Nephron progenitor cell (in vitro differentiated cells): Measurements from ENCODE around the gene MXI1.

Experiments used
- DNase-seq: peaks from one replicate; pipeline ENCODE4 v3.0.0; 2021
- H3K27ac Mint-ChIP-seq: 2 replicates; pipeline ENCODE4 v1.8.0; 2021; ENCODE audit warnings: mild to moderate bottlenecking, moderate library complexity, mixed read lengths
- H3K27me3 Mint-ChIP-seq: 2 replicates; pipeline ENCODE4 v1.8.0; 2021; ENCODE audit warnings: mild to moderate bottlenecking, low read depth, mixed read lengths; ENCODE audit not compliant: poor library complexity
- H3K36me3 Mint-ChIP-seq: 2 replicates; pipeline ENCODE4 v1.8.0; 2021; ENCODE audit warnings: low read depth, mixed read lengths
- H3K4me1 Mint-ChIP-seq: 2 replicates; pipeline ENCODE4 v1.8.0; 2021; ENCODE audit warnings: mixed read lengths
- H3K4me3 Mint-ChIP-seq: 2 replicates; pipeline ENCODE4 v1.8.0; 2021; ENCODE audit warnings: mild to moderate bottlenecking, moderate library complexity, mixed read lengths
- H3K9me3 Mint-ChIP-seq: 2 replicates; pipeline ENCODE4 v1.8.0; 2021; ENCODE audit warnings: mild to moderate bottlenecking, moderate library complexity, mixed read lengths
- TF ChIP-seq, protein P1 (sequence below): fragments of 200-600 bp; sonication (generic); IDR thresholded peaks from 2 replicates; pipeline ENCODE4 v1.5.0; 2021; ENCODE audit warnings: antibody characterized with exemption

MXI1 gene

DNA sequence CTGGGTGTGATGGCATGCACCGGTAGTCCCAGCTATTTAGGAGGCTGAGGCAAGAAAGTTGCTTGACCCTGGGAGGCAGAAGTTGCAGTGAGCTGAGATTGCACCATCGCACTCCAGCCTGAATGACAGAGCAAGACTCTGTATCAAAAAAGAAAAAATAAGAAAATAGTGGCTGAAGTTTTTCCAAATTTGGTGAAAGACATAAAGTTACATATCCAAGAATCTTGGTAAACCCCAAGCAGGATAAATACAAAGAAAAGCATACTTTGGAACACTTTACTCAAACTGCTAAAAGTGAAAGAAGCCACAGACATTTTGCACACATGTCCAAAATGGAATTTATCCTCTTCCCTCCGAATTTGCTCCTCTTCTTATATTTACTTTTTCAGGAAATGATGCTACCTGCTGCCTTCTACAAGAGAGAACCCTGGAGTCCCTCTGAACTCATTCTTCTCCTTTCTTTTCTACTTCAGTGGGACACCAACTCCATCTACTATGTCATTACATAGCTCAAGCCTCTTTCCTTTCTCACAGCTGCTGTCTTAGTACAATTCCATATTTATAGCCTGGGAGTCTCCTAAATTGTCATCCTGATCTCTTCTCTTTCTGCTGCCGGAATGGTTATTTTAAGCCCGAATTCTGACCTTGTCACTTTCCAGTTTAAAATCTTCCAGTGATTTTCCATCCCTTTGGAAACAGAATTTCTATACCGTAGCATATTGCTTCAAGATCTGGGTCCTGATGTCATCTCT, 114.6 kb downstream of the MXI1 start:
- Mint-ChIP-seq H3K4me3 (no peak overlapping the region), H3K27ac (no peak overlapping the region), H3K9me3 (peaks cover 57% of the 10 kb centered on the region), H3K4me1 (peaks cover 9% of the 10 kb centered on the region), H3K27me3 (peaks cover 10% of the 10 kb centered on the region), H3K36me3 (peaks cover 20% of the 10 kb centered on the region)
- no peak for DNase-seq
- TF ChIP-seq, protein P1, sequence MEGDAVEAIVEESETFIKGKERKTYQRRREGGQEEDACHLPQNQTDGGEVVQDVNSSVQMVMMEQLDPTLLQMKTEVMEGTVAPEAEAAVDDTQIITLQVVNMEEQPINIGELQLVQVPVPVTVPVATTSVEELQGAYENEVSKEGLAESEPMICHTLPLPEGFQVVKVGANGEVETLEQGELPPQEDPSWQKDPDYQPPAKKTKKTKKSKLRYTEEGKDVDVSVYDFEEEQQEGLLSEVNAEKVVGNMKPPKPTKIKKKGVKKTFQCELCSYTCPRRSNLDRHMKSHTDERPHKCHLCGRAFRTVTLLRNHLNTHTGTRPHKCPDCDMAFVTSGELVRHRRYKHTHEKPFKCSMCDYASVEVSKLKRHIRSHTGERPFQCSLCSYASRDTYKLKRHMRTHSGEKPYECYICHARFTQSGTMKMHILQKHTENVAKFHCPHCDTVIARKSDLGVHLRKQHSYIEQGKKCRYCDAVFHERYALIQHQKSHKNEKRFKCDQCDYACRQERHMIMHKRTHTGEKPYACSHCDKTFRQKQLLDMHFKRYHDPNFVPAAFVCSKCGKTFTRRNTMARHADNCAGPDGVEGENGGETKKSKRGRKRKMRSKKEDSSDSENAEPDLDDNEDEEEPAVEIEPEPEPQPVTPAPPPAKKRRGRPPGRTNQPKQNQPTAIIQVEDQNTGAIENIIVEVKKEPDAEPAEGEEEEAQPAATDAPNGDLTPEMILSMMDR: no peak

DNA sequence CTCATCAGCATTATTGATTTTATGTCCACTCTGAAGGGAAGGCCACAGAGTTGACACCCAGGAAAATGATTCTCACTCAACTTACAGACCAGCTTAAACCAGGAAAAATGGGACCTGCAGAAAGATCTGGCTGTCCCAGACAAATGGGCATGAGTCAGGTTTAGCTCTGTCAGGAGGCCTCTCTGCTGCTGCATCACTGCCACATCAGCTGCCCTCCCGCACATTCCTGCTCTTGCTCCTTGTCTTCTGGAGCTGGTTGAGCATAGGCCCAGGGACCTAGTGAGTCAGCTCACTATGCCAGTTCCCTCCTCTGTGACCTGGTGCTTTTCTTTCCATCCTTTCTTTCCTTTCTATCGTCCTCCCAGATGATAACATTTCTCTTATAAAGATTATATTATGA, 116.1 kb downstream of the MXI1 start:
- H3K9me3 Mint-ChIP-seq: peaks cover 61% of the 10 kb centered on the region
- H3K4me1 Mint-ChIP-seq: peaks cover 9% of the 10 kb centered on the region
- DNase-seq: no peak
- peaks cover 10% of the 10 kb centered on the region for H3K27me3 Mint-ChIP-seq
- no peak overlapping the region for H3K27ac Mint-ChIP-seq
- TF ChIP-seq, protein P1: no peak
- H3K4me3 Mint-ChIP-seq: no peak overlapping the region
- H3K36me3 Mint-ChIP-seq: peaks cover 20% of the 10 kb centered on the region

DNA sequence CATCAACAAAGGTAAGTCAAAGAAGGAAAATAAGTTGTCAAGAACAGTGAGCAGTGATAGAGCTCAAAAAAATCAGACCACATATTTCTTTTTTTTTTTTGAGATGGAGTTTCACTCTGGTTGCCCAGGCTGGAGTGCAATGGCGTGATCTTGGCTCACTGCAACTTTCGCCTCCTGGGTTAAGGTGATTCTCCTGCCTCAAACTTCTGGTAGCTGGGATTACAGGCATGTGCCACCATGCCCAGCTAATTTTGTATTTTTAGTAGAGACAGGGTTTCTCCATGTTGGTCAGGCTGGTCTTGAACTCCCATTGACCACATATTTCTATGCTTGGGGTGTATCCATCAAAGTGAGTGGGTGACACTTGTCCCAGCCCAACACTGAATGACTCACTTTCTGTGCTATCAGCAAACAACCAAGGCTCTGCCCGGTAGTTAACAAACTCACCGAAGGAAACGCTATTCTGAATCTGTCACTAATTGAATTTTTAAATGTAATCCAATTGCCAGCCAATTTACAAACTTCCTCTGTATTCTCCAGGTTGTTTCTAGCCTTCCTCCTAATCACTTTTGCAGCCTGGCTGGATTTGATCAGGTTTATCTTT, 116.9 kb downstream of the MXI1 start:
- Mint-ChIP-seq H3K36me3 (peaks cover 20% of the 10 kb centered on the region), H3K4me1 (peaks cover 4% of the 10 kb centered on the region), H3K27me3 (peaks cover 10% of the 10 kb centered on the region), H3K9me3 (peaks cover 69% of the 10 kb centered on the region), H3K27ac (no peak overlapping the region), H3K4me3 (no peak overlapping the region)
- TF ChIP-seq, protein P1: no peak
- DNase-seq: no peak

DNA sequence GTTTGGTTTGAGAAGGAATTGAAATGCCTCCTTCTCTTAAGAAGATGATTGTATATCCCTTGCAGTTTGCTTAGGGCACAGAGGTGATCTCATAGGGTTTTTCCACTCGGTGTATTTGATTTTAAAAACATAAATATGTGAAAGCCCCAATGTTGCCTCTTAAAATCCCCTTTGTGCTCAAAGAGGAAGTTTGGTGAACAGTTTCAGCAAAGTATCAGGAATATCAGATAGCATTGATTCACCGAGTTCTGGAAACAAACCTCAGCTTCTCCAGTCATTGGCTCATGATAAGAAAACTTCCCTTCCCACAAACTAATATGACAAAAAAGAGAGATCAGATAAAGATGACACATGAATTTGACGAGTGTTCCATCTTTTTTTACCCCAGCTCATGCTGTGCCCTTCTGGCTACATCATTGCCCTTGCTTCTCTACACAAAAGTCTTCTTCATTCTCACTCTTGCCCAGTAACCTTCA, 117.4 kb downstream of the MXI1 start:
- H3K4me1 Mint-ChIP-seq: no peaks in the 10 kb centered on the region
- H3K27ac Mint-ChIP-seq: no peak overlapping the region
- peaks cover 69% of the 10 kb centered on the region for H3K9me3 Mint-ChIP-seq
- peaks cover 20% of the 10 kb centered on the region for H3K36me3 Mint-ChIP-seq
- DNase-seq: no peak
- TF ChIP-seq, protein P1: no peak
- H3K4me3 Mint-ChIP-seq: no peak overlapping the region
- H3K27me3 Mint-ChIP-seq: peaks cover 15% of the 10 kb centered on the region

DNA sequence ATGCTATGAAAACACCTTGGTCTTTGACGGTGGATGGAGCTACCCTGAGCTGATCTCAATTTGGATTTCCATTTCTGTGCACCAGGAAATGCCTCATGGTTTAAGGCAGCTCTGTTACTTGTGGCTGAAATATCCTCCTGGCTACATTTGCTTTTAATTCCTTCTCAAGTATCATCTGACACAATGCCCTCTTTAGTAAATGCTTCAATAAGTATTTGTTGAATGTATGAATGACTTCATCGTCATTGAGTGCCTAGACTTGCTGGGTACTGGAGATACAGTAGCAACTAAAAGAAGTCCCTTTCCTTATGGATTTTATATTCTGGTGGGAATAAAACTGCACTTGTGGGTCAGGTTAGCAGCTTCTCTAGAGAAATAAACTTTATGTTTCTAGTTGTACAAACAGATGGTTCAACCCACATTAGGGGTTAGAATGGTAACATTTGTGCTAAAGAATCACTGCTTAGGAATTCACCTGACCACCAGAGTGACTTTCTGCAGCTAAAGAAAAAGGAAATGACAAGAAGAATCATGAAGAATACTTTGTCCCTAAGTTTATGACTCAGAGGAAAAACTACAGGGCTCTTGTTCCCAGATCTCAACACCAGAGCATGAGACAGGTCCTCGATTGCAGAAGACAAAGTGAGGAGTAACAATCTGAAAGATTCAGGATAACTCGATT, 119.1 kb downstream of the MXI1 start:
- Mint-ChIP-seq H3K4me1 (no peaks in the 10 kb centered on the region), H3K27ac (no peak overlapping the region), H3K27me3 (peaks cover 12% of the 10 kb centered on the region), H3K36me3 (peaks cover 25% of the 10 kb centered on the region), H3K4me3 (no peak overlapping the region), H3K9me3 (peaks cover 68% of the 10 kb centered on the region)
- DNase-seq: no peak
- TF ChIP-seq, protein P1: no peak
